OCI-LY3 (cell line): ENCODE measurements around the gene ATP5ME.

Experiments used
- EZH2phosphoT487 ChIP-seq: fragments of 200-600 bp; shearing (Covaris generic); IDR thresholded peaks from 2 replicates; pipeline ENCODE4 v1.6.1; 2018; ENCODE audit warnings: antibody characterized with exemption, mixed run types, low read depth
- TF ChIP-seq, protein P1 (sequence below): fragments of 200-600, 300-600 bp; sonication (generic); IDR thresholded peaks from 2 replicates; pipeline ENCODE4 v1.5.1; 2014; ENCODE audit warnings: antibody characterized with exemption, low read length, low read depth

DNA sequence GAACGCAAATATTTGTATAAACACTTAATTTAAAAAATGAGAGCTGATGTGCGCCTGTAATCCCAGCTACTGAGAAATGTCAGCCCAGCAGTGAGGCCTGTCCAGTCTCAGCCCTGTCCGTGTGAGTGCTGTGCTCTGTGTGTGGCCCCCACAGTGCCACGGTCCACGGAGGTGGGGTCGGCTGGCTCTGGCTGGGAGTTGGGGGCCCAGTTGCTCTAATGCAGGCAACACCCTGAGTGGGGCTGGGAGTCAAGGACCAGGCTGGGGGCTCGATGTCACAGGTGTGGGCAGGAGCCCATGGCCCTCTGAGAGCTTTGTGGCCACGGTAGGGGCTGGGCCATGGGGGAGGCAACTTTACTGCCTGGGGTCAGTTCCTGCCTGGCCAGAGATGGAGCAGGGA lies 44.4 kb upstream of the ATP5ME start:
- TF ChIP-seq, protein P1, sequence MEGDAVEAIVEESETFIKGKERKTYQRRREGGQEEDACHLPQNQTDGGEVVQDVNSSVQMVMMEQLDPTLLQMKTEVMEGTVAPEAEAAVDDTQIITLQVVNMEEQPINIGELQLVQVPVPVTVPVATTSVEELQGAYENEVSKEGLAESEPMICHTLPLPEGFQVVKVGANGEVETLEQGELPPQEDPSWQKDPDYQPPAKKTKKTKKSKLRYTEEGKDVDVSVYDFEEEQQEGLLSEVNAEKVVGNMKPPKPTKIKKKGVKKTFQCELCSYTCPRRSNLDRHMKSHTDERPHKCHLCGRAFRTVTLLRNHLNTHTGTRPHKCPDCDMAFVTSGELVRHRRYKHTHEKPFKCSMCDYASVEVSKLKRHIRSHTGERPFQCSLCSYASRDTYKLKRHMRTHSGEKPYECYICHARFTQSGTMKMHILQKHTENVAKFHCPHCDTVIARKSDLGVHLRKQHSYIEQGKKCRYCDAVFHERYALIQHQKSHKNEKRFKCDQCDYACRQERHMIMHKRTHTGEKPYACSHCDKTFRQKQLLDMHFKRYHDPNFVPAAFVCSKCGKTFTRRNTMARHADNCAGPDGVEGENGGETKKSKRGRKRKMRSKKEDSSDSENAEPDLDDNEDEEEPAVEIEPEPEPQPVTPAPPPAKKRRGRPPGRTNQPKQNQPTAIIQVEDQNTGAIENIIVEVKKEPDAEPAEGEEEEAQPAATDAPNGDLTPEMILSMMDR: no peak
- no peak for TF ChIP-seq EZH2phosphoT487
